ENCODE results near the gene ELL. TPM values are rescaled to one million over a fixed set of nuclear protein-coding genes. Genes with fewer than 3 reads are reported as not detected.

The ELL gene
- total and polyA plus RNA-seq, 10 donors, result 4.5 to 44.8 (median 29.2) TPM

- peak overlapping the region; percentile 69 to 84 (median 78) for H3K27ac ChIP-seq
- no peaks in the 10 kb centered on the region for H3K9me3 ChIP-seq
- H3K36me3 ChIP-seq, result peaks cover 0 to 31% (median 2%) of the 10 kb centered on the region in 6 donors
- 0 to 15% (median 12%) methylated on average over 1 to 59 of the region's 59 CpGs for WGBS, 5 donors
- peak overlapping the region; percentile 45 to 73 (median 56) for H3K4me3 ChIP-seq
- H3K27me3 ChIP-seq (replicated peaks in 1 of 7), result peaks cover 0 to 41% (median 0%) of the 10 kb centered on the region in 7 donors
- no peak for TF ChIP-seq POLR2A (IDR thresholded peaks at IDR 0.05)
- TF ChIP-seq POLR2AphosphoS5 (IDR thresholded peaks at IDR 0.05), result peak; percentile 78 to 89 (median 81)
- peaks cover 34 to 99% (median 80%) of the 10 kb centered on the region in 6 donors for H3K4me1 ChIP-seq
- intact Hi-C loops (cut with DNase I; ENCODE audit: low total_unique reads), result no loop called here
- DNase-seq, result peak; percentile 92
These were observed 88.7 kb downstream of the ELL start for GRCh38 chr19:18433015-18433691.

GRCh38 chr19:18432275-18433014 lies 89.4 kb downstream of the ELL start:
- Histone ChIP-seq H3K27me3 (replicated peaks in 1 of 7) (peaks cover 0 to 34% (median 0%) of the 10 kb centered on the region in 7 donors), H3K27ac (peak overlapping the region; percentile 69 to 84 (median 78)), H3K36me3 (peaks cover 0 to 38% (median 2%) of the 10 kb centered on the region in 6 donors), H3K4me1 (peaks cover 32 to 99% (median 76%) of the 10 kb centered on the region in 6 donors), H3K4me3 (peak overlapping the region; percentile 45 to 73 (median 56)), H3K9me3 (no peaks in the 10 kb centered on the region)
- no peak for TF ChIP-seq POLR2AphosphoS5 (IDR thresholded peaks at IDR 0.05)
- TF ChIP-seq CTCF (IDR thresholded peaks at IDR 0.05 in 8 of 11, conservative IDR thresholded peaks at IDR 0.05 in 3 of 11), result no peak
- 65 to 89% (median 78%) methylated on average over 4 to 13 of the region's 13 CpGs for WGBS, 5 donors
- intact Hi-C loops (cut with DNase I; ENCODE audit: low total_unique reads), result no loop called here
- DNase-seq, result no peak

GRCh38 chr19:18431351-18432197 lies 90.3 kb downstream of the ELL start:
- no peaks in the 10 kb centered on the region for H3K9me3 ChIP-seq
- no peak overlapping the region for H3K4me3 ChIP-seq
- H3K36me3 ChIP-seq, result peaks cover 0 to 43% (median 2%) of the 10 kb centered on the region in 6 donors
- peak; percentile 81 for DNase-seq
- peaks cover 0 to 25% (median 0%) of the 10 kb centered on the region in 7 donors for H3K27me3 ChIP-seq (replicated peaks in 1 of 7)
- WGBS, 5 donors, result 85 to 91% (median 90%) methylated on average over 24 to 34 of the region's 34 CpGs
- TF ChIP-seq CTCF (IDR thresholded peaks at IDR 0.05 in 8 of 11, conservative IDR thresholded peaks at IDR 0.05 in 3 of 11), result no peak
- peak in 1 of 3 donors; percentile 42 for TF ChIP-seq POLR2AphosphoS5 (IDR thresholded peaks at IDR 0.05)
- TF ChIP-seq POLR2A (IDR thresholded peaks at IDR 0.05), result no peak
- peak overlapping the region in 1 of 8 donors; percentile 90 for H3K27ac ChIP-seq
- intact Hi-C loops (cut with DNase I; ENCODE audit: low total_unique reads), result no loop called here
- H3K4me1 ChIP-seq, result peaks cover 29 to 99% (median 74%) of the 10 kb centered on the region in 6 donors

GRCh38 chr19:18430417-18431144 lies 91.3 kb downstream of the ELL start:
- no peak for DNase-seq
- WGBS, 5 donors, result 85 to 94% (median 88%) methylated on average over 16 to 21 of the region's 21 CpGs
- peaks cover 25 to 99% (median 74%) of the 10 kb centered on the region in 6 donors for H3K4me1 ChIP-seq
- peak overlapping the region in 3 of 8 donors; percentile 84 to 92 (median 90) for H3K27ac ChIP-seq
- peaks cover 0 to 25% (median 0%) of the 10 kb centered on the region in 7 donors for H3K27me3 ChIP-seq (replicated peaks in 1 of 7)
- no peaks in the 10 kb centered on the region for H3K9me3 ChIP-seq
- peaks cover 0 to 37% (median 1%) of the 10 kb centered on the region in 6 donors for H3K36me3 ChIP-seq
- TF ChIP-seq POLR2AphosphoS5 (IDR thresholded peaks at IDR 0.05) (peak in 2 of 3 donors; percentile 10 to 42), CTCF (IDR thresholded peaks at IDR 0.05 in 8 of 11, conservative IDR thresholded peaks at IDR 0.05 in 3 of 11) (no peak), POLR2A (IDR thresholded peaks at IDR 0.05) (no peak)
- no peak overlapping the region for H3K4me3 ChIP-seq
- intact Hi-C loops (cut with DNase I; ENCODE audit: low total_unique reads), result no loop called here

All from spleen (tissue), 11 donors.